ENCODE data around the gene NKAP.

DNA sequence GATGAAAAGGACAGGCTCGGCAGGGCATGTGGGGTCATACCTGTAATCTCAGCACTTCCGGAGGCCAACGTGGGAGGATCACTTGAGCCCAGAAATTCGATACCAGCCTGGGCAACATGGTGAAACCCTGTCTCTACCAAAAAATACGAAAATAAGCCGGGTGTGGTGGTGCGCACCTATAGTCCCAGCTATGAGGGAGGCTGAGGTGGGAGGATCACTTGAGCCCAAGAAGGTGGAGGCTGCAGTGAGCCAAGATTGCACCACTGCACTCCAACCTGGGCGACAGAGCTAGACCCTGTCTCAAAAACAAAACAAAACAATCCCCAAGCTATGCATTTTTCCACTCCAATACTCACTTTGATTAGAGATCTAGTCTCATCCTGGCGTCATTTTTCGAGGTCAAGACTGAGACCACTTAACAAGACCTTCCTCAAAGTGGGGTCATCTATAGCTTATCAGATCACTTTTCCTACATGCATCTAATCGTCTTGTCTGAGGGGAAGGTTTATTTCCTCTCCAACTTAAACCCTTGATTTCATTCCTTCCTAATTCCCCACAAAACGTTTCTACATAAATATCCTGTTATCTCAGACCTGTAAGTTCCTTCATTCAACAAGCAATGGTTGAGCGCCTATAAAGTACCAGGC, 1.3 kb downstream of the NKAP start:
- TF ChIP-seq, protein P1, sequence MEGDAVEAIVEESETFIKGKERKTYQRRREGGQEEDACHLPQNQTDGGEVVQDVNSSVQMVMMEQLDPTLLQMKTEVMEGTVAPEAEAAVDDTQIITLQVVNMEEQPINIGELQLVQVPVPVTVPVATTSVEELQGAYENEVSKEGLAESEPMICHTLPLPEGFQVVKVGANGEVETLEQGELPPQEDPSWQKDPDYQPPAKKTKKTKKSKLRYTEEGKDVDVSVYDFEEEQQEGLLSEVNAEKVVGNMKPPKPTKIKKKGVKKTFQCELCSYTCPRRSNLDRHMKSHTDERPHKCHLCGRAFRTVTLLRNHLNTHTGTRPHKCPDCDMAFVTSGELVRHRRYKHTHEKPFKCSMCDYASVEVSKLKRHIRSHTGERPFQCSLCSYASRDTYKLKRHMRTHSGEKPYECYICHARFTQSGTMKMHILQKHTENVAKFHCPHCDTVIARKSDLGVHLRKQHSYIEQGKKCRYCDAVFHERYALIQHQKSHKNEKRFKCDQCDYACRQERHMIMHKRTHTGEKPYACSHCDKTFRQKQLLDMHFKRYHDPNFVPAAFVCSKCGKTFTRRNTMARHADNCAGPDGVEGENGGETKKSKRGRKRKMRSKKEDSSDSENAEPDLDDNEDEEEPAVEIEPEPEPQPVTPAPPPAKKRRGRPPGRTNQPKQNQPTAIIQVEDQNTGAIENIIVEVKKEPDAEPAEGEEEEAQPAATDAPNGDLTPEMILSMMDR (IDR thresholded peaks at IDR 0.05; ENCODE audit: control extremely low read depth in 1 of 3, insufficient read depth in 1 of 3, low read depth in 1 of 3, low read length in 3 of 3), result no peak
- TF ChIP-seq RXRA (IDR thresholded peaks at IDR 0.05; ENCODE audit: insufficient read depth, low read depth, low read length), result no peak
- no peak for TF ChIP-seq EP300 (IDR thresholded peaks at IDR 0.05; ENCODE audit: borderline replicate concordance in 1 of 2, low read depth in 2 of 2, low read length in 2 of 2)
- no peak for TF ChIP-seq CHD2 (IDR thresholded peaks at IDR 0.05; ENCODE audit: low read length)
- TF ChIP-seq CREB1 (IDR thresholded peaks at IDR 0.05), result no peak
- no peak for TF ChIP-seq POLR2A (IDR thresholded peaks at IDR 0.05; ENCODE audit: control extremely low read depth in 1 of 2, low read depth in 2 of 2, low read length in 2 of 2)
- TF ChIP-seq, protein P2, sequence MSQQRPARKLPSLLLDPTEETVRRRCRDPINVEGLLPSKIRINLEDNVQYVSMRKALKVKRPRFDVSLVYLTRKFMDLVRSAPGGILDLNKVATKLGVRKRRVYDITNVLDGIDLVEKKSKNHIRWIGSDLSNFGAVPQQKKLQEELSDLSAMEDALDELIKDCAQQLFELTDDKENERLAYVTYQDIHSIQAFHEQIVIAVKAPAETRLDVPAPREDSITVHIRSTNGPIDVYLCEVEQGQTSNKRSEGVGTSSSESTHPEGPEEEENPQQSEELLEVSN (IDR thresholded peaks at IDR 0.05), result no peak
- TF ChIP-seq TEAD4 (IDR thresholded peaks at IDR 0.05; ENCODE audit: low read depth, low read length), result no peak
- TF ChIP-seq EZH2 (IDR thresholded peaks at IDR 0.05; ENCODE audit: low read depth, low read length, severe bottlenecking), result no peak
- TF ChIP-seq JUN (IDR thresholded peaks at IDR 0.05; ENCODE audit: low read depth, low read length), result no peak
- no peak for TF ChIP-seq GTF2F1 (IDR thresholded peaks at IDR 0.05; ENCODE audit: borderline replicate concordance, low read depth, low read length)
- no peak for TF ChIP-seq YY1 (IDR thresholded peaks at IDR 0.05; ENCODE audit: low read depth, low read length)
- TF ChIP-seq RFX5 (IDR thresholded peaks at IDR 0.05; ENCODE audit: borderline replicate concordance, low read depth, low read length), result no peak
- TF ChIP-seq, protein P3, sequence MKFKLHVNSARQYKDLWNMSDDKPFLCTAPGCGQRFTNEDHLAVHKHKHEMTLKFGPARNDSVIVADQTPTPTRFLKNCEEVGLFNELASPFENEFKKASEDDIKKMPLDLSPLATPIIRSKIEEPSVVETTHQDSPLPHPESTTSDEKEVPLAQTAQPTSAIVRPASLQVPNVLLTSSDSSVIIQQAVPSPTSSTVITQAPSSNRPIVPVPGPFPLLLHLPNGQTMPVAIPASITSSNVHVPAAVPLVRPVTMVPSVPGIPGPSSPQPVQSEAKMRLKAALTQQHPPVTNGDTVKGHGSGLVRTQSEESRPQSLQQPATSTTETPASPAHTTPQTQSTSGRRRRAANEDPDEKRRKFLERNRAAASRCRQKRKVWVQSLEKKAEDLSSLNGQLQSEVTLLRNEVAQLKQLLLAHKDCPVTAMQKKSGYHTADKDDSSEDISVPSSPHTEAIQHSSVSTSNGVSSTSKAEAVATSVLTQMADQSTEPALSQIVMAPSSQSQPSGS (IDR thresholded peaks at IDR 0.05; ENCODE audit: low read length), result no peak

Measured in H1 (cell line).